Measurements from ENCODE around the gene GOSR2. TPM values are rescaled to one million over a fixed set of nuclear protein-coding genes. Genes with fewer than 3 reads are reported as not detected.

Gene GOSR2
- total RNA-seq, 4 donors from 2014 or later: 45.9 to 88.3 (median 51.6) TPM

GRCh38 chr17:46876353-46876887 lies 46.5 kb upstream of the GOSR2 start:
- H3K4me3 ChIP-seq (replicated peaks in 1 of 3): no peak overlapping the region
- H3K4me1 ChIP-seq: no peaks in the 10 kb centered on the region
- no peaks in the 10 kb centered on the region for H3K36me3 ChIP-seq
- peak in 4 of 6 experiments; percentile 29 to 63 (median 58) for TF ChIP-seq CTCF (IDR thresholded peaks at IDR 0.05)
- TF ChIP-seq POLR2A (IDR thresholded peaks at IDR 0.05): no peak
- peak; percentile 70 to 76 for DNase-seq
- intact Hi-C loops (cut with DNase I): no loop called here
- H3K27ac ChIP-seq: no peak overlapping the region
- H3K9me3 ChIP-seq: no peaks in the 10 kb centered on the region
- WGBS, 2 donors: 52 to 69% methylated on average over 5 to 6 of the region's 12 CpGs
- H3K27me3 ChIP-seq: no peaks in the 10 kb centered on the region

- TF ChIP-seq POLR2A (IDR thresholded peaks at IDR 0.05) (no peak), CTCF (IDR thresholded peaks at IDR 0.05) (no peak)
- Histone ChIP-seq H3K27ac (no peak overlapping the region), H3K4me1 (no peaks in the 10 kb centered on the region), H3K36me3 (no peaks in the 10 kb centered on the region), H3K4me3 (replicated peaks in 1 of 3) (no peak overlapping the region), H3K27me3 (no peaks in the 10 kb centered on the region), H3K9me3 (no peaks in the 10 kb centered on the region)
- DNase-seq: no peak
- intact Hi-C loops (cut with DNase I): no loop called here
- WGBS, 2 donors: 72 to 79% methylated on average over 4 of the region's 4 CpGs
Observed at GRCh38 chr17:46876926-46877325, 46.0 kb upstream of the GOSR2 start.

GRCh38 chr17:46877466-46877865 lies 45.5 kb upstream of the GOSR2 start:
- TF ChIP-seq POLR2A (IDR thresholded peaks at IDR 0.05) (no peak), CTCF (IDR thresholded peaks at IDR 0.05) (no peak)
- no peak overlapping the region for H3K4me3 ChIP-seq (replicated peaks in 1 of 3)
- no peaks in the 10 kb centered on the region for H3K36me3 ChIP-seq
- no peaks in the 10 kb centered on the region for H3K4me1 ChIP-seq
- no peak overlapping the region for H3K27ac ChIP-seq
- H3K9me3 ChIP-seq: no peaks in the 10 kb centered on the region
- no peak for DNase-seq
- WGBS, 2 donors: 33 to 68% methylated on average over 1 to 4 of the region's 6 CpGs
- intact Hi-C loops (cut with DNase I): no loop called here
- H3K27me3 ChIP-seq: no peaks in the 10 kb centered on the region

GRCh38 chr17:46878055-46878454 lies 44.9 kb upstream of the GOSR2 start:
- DNase-seq: peak in 1 of 2 donors; percentile 7
- H3K9me3 ChIP-seq: no peaks in the 10 kb centered on the region
- TF ChIP-seq CTCF (IDR thresholded peaks at IDR 0.05): no peak
- TF ChIP-seq POLR2A (IDR thresholded peaks at IDR 0.05): no peak
- H3K4me3 ChIP-seq (replicated peaks in 1 of 3): no peak overlapping the region
- H3K27ac ChIP-seq: no peak overlapping the region
- no peaks in the 10 kb centered on the region for H3K27me3 ChIP-seq
- intact Hi-C loops (cut with DNase I): no loop called here
- no peaks in the 10 kb centered on the region for H3K4me1 ChIP-seq
- no peaks in the 10 kb centered on the region for H3K36me3 ChIP-seq
- WGBS, 2 donors: 70 to 90% methylated on average over 5 to 6 of the region's 6 CpGs

GRCh38 chr17:46879101-46879500 lies 43.9 kb upstream of the GOSR2 start:
- Histone ChIP-seq H3K27me3 (no peaks in the 10 kb centered on the region), H3K36me3 (no peaks in the 10 kb centered on the region), H3K4me3 (replicated peaks in 1 of 3) (no peak overlapping the region), H3K27ac (no peak overlapping the region), H3K9me3 (no peaks in the 10 kb centered on the region), H3K4me1 (no peaks in the 10 kb centered on the region)
- WGBS, 2 donors: 76 to 85% methylated on average over 7 of the region's 7 CpGs
- DNase-seq: no peak
- intact Hi-C loops (cut with DNase I): no loop called here
- TF ChIP-seq POLR2A (IDR thresholded peaks at IDR 0.05): no peak
- TF ChIP-seq CTCF (IDR thresholded peaks at IDR 0.05): no peak
